HG02571 (cell line): ENCODE results near the gene ARID1B.

Experiments used
- ATAC-seq: cut with Tn5 transposase; IDR thresholded peaks from one replicate; pipeline ENCODE4 v1.9.1; 2021; ENCODE audit warnings: mild to moderate bottlenecking, moderate library complexity; ENCODE audit not compliant: unreplicated experiment

Gene ARID1B

DNA sequence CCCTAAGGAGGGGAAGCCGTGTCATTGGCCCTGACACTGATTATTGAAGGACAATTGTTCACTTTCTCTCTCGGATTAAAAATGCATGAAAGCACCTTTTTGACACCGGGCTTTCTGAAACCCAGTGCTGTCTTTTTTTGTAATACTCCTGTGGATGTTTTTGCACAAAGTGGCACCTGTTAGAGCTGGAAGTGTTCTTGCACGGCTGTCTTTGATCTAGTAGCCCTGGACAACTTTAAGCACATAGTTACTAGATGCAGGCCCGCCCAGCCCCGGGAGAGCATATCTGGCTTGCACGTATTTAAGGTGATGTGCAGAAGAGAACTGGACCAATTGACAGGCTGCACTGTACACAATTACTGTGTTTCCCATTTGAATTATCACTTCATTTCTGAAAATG is 72.6 kb downstream of the ARID1B start:
- no peak for ATAC-seq

DNA sequence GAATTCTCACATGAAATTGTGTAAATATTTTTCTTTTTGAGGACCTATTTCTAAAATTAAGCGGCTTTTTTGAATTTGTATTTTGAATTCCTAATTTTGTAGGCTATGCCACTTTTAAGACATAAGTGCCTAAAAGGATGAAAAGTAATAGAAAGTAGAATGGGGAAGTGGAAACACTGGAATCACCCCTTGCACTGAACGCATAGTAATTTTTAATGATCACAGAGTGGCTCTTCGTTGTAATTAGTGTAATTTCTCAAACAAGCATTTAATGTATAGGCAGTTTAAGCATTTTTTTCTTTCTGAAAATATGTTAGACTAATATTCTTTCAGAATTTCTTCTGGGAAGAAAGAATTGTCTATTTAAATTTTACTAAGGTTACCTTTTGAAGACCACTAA is 73.2 kb downstream of the ARID1B start:
- no peak for ATAC-seq

DNA sequence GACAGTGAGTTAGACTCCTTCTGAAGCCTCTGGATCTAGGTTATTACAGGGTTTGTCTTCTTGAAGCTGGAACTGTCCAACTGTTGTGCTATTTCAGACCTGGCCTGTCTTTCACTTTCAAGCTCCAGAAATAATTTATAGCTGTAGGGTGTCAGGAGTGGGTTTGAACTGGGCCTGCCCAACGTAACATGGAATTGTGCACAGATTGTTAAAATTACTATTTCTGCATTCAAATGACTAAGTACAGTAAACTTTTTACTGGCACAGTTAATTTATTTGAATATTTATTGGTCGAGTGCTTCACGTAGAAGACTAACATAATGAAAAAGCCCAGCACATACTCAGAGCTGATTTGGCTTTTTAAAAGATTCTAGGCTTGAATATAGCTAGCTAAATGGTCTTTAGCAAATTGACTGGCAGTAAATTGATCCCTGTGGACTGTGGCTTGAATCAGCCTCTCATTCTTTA is 74.3 kb downstream of the ARID1B start:
- no peak for ATAC-seq

DNA sequence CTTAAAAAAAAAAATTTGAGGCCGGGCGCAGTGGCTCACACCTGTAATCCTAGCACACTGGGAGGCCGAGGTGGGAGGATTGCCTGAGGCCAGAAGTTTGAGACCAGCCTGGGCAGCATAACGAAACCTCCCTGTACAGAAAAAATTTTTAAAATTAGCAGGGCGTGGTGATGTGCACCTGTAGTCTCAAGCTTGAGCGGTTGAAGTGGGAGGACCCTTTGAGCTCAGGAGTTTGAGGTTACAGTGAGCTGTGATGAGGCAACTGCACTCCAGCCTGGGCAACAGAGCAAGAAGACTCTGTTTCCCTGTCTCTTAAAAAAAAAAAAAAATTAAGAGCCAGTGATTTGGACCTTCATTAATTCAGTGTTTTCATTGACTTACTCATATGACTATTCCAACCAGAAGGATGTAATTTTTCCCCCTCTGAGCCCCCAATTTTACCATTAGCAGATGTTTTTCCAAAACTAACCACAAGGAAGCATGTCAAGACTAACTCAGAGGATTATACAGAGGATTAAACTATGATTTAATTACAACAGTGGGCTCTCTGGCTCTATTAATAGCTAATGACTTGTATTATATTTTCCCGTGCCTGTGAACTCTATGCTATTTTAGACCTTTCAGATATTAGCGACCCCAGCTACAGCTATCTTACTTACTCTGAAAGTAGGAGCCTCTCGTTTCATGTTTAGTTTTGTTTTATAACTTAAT is 75.1 kb downstream of the ARID1B start:
- peak; percentile 50 for ATAC-seq

DNA sequence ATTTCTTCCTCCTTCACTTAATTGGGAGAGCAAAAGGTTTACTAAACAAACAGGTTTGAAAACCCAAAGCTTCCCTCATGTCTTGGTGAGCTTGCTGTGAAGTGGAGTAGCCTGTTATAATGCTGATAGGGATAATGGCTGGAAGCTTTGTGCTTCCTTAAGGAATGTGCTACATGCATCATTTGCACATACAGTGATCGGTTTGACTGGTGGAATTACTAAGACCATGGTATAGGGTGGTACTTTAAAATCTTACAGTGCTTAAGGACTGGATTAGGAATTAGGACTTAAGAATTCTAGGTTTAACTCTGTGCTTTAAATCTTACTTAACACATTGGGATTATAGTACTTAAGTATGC is 75.7 kb downstream of the ARID1B start:
- no peak for ATAC-seq

DNA sequence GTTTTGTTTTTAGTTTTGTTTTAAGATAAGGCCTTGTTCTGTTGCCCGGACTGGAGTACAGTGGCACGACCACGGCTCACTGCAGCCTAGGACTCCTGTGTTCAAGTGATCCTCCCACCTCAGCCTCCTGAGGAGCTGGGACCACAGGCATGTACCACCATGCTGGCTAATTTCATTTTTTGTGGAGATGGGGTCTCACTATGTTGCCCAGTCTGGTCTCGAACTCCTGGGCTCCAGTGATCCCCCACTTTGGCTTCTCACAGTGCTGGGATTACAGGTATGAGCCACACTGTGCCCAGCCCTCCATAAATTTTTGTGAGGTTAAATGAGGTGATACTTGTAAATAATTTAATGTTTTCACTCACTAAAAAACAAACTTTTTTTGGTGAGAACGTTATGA is 76.6 kb downstream of the ARID1B start:
- ATAC-seq, result no peak

DNA sequence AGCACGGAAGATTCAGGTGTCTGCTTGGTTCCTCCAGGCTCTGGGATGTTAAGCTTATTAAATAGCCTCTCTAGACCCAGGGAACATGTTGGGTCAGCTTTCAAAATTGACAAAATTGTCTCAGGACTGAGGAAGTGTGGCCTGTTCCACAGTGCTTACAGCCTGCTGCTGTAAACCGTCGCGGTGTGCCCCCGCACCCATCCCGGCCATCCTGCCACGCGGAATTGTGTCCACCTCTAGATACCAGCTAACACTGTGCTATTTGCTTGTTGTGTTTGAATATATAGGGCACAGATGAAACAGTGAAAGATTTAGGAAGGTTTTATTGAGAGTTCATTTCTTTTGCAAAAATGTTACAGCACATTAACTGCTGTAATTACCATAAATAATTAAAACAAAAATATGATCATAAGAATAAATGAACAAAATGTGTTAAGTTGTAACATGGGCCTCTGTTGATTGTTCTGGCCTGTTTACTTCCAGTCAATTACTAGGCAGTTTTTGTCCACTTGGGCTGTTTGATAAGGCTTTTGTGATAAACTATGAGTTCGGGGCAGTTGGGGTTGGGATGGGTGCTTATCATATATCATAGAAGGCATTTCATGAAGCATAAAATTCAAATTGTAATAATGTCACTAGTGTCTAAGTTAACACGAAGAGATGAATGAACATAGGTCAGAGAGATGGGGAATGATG is 77.4 kb downstream of the ARID1B start:
- no peak for ATAC-seq

DNA sequence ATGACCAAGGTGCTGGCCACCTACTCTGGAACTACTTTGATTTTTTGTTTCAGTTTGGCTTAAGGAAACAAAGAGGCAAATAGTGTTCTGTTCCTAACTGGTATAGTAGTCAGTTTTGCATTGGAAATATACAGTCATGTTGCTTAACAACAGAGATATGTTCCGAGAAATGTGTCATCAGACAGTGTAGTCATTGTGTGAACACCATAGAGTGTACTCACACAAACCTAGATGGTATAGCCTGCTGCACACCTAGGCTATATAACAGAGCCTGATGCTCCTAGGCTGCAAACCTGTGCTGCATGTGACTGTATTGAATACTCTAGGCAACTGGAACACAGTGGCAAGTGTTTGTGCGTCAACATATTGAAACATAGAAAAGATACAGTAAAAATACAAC is 80.4 kb downstream of the ARID1B start:
- ATAC-seq, result no peak

DNA sequence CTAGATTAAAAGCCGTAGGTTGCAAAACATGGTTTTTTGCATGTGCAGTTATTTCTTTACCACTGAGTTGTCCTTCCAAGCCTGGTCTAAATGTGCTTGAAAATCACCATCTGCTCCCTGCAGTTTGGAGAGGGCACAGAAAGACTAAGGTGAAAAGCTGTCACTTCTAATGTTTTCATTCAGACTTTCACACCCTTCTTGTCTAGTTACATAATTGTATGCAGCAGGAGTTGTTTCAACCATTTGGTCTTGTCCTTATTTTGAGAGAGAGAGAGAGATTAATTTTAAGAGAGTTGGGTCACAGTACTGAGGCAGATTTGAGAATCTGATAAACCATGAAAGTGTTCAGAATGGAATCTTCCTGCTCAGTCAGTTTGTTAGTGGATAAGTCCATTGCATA is 82.5 kb downstream of the ARID1B start:
- ATAC-seq, result no peak

DNA sequence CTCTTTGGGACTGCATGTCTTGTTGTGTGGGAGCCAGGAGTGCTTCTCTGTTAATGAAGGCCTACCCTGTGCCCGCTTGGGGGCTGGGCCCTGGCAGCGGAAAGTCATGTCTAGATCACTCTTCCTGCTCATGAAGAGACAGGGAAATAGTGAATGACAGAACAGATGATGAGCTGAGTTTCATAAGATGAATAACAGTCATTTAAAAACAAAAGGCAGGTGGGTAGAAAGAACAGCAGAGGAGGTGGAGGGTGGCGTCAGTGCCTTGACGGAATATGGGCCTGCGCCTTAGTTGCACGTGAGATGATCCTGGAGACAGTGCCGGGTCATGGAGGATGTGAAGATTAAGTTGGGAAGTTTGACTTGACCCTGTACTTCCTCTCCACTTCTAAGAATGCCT is 85.5 kb downstream of the ARID1B start:
- ATAC-seq, result no peak

DNA sequence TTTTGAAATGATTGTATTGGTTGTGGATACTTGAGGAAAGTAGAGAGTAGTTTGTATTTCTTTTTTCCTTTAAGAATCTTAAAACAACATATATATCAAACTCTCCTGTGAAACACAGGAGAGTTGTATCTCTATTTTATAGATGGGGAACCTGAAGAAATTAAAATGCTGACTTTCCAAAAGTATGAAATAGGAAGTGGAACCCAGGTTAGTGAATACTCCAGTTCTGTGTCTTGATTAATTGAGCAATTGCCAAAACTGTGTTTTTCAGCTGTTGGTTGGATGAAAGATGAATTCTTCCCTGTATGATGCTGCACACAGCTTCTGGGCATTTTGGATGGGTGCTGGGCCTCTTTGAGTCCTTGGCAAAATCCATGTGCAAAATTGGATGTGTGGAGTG is 86.3 kb downstream of the ARID1B start:
- ATAC-seq, result no peak

DNA sequence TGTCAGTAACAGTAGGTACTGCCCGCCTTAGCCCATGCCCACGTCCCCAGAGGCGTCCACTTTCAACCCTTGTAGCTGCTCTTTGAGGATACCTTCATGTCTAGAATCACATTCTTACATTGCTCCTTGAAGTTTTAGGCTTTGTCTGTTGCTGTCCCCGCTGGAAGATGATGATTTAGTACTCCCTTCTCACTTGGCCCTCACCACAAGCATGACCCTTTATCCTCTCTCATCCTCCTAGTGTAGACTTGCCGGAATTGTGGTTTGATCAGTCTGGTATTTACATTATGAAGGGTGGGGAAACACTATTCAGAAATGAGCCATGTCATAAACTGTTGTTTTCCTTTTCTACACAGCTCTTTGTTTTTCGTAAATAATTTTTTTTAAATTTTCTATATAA is 87.4 kb downstream of the ARID1B start:
- no peak for ATAC-seq

DNA sequence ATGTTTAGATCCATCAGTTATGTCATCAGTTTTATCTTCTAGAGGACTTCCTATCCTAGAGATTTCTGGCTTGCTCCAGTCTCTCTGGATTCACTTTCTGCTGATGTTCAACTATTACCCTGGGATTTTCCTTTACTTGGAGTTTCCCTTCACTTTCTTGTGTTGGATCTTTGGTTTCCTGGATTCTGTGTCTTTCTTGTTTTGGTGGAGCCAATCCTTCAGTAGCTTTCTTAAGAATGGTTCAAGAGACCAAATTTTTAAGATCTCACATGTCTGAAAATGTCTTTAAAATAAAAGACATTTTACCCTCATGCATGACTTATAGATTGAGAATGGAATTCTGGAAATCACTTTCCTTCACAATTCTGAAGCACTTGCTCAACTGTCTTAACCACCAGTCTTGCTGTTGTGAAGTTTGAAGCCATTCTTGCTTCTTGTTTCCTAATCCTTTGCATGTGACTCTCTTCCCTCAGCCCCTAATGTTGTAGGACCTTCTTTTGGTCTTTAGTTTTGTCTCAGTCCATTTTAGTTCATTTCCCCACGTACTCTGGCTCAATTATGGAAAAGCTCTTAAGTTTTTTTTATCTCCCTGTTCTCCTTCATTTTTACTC is 87.9 kb downstream of the ARID1B start:
- ATAC-seq, result no peak

DNA sequence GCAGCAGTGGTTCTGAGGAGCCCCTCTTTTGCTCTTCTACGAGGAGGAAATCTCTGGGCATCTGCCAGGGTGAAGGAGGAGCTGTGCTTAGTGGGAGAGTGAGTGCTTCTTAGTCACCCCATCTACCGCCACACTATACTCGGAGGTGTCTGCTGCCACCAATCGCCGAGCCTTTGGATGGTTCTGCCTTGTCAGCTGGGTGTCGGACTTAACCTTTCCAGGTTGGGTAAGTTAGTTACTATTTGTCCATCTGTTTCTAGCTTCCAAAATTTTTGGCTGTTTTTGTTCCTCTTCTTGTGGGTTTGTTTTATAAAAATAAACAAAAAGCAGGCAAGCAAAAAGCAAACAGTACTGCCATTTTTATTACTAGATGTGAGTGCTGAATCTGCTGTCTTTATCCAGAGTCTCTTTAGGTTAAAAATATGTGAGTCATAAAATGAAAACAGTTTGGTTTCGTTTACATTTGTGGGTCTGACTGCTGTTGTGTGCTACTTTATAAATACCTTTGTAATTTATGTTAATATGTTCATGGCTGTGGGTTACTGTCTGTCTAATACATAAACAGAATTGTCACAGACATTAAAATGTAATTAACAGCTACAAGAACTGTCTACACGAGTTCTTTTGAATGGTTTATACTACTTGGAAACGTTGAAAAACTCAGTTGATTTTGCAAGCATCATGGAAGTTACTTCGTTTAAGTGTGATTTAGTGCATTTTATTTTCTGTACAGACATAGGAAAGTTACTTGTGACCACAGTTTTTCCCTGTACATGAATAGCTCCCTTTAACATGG is 89.2 kb downstream of the ARID1B start:
- no peak for ATAC-seq

DNA sequence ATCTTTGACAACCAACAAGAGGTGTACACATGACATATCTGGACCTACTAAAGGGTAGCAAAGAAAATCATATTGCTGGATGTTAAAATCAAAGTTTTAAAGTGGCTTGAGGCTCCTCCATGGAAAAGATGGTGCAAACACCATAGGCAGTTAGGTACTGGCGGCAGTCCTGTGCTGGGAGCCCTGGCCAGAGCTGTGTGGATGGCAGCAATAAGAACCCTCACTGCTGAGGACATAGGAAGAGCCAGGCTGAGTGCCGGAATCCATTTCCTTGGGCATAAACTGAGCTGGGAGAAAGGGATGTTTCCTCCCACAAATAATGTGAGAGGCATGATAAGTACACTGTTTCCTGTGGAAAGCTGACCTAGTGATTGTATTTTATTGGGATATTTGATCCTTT is 89.9 kb downstream of the ARID1B start:
- no peak for ATAC-seq

DNA sequence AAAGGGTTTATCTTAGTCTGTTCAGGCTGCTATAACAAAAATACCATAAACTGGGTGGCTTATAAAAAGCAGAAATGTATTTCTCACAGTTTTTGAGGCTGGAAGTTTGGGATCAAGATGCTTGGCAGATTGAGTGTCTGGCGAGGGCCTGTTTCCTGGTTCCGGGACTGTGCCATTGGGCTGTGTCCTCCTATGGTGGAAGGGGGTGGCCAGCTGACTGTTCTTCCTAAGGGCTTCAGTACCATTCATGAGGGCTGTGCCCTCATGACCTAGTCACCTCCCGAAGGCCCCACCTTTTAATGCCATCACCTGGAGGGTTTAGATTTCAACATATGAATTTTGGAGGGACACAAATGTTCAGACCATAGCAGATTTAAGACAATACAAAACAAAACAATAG is 91.2 kb downstream of the ARID1B start:
- no peak for ATAC-seq

DNA sequence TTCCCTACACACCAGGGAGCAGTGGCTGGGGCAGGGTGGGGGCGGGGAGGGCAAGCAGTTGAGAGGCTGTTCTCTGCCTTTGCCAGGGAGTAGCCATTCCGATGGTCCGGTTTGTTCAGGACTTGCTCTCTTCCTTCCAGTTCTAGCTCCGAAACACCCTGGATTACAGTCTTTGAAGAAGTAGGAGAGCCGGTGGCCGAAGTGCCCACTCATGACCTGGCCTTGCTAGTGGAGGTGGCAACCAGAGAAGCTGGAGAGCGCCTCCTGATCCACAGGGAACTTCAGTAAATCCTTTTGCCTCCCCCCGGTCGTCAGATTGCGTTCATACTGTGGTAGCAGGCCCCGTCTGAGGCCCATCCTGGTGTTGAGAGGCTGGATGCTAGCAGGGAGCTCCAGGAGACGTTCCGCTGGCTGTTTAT is 92.8 kb downstream of the ARID1B start:
- ATAC-seq, result no peak

DNA sequence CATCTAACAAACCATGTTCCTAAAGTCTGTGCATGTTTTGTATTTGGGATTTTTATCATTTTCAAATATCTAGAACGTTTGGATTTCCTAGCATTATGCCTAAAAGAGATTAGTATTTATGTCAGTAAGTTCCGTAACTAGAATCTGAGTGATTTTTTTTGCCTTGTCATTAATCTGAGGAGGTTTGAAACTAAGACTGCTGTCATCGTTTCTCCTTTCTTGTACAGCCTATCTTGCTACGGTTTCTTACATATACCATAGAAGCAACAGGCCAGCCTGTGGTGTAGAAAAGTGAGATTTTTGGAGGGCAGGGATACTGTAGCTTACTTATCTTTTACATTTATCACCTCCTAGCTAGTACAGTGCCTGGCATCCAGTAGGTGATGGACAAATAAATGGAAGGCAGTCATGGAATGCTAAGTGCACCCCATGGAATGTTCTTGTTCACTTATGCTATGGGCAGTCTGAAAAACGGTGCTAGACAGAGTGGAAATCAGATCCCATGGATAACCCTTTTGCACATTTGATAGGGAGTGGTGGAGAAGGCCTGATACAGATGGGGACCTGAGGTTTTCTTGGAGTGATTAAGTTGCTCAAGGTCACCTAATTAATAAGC is 93.9 kb downstream of the ARID1B start:
- no peak for ATAC-seq

DNA sequence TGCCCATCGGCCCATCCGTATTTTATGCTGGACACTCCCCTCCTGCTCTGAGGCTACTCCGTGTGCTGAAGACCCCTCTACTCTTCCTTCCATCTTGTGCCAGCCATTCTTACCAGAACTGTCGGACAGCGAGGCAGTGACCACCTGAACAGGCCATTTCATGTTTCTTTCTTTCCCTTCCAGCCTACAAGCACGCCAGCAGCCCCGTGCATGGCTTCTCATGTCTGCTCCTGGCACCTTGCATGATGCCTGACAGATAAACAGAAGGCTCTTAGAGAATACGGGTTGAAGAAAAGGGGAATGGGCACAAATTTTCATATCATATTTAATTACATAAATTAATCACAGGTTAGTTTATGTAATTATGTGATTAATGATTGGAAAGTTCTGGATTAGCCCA is 95.7 kb downstream of the ARID1B start:
- ATAC-seq, result no peak

DNA sequence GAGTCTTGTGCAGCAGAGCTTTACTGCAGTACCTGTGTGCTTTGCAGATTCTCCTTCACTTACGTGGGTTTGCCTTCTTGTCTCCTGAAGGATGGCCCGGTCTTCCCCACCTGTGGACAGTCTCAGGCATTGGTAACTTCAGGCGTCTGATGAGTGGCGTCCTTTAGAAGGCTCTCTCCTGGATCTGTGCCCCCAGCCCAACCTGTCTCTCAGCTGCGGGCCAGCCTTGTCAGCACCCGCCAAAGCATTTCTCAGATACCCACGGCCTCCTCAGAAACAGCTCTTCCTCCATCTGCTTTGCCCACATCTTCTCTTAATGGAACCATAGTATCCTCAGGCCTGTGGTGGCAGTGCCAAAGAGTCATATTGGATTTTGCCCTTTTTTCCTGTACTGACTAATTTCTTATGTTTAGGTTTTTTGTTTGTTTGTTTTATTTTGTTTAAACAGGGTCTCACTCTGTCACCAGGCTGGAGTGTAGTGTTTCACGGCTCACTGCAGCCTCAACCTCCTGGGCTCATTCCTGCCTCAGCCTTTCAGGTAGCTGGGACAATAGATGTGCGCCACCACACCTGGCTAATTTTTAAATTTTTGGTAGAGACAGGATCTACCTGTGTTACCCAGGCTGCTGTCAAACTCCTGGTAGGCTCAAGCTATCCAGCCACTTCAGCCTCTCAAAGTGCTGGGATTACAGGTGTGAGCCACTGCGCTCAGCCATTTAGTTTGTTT is 96.6 kb downstream of the ARID1B start:
- ATAC-seq, result no peak
